Measurements from ENCODE around the gene CANT1.

Gene CANT1

DNA sequence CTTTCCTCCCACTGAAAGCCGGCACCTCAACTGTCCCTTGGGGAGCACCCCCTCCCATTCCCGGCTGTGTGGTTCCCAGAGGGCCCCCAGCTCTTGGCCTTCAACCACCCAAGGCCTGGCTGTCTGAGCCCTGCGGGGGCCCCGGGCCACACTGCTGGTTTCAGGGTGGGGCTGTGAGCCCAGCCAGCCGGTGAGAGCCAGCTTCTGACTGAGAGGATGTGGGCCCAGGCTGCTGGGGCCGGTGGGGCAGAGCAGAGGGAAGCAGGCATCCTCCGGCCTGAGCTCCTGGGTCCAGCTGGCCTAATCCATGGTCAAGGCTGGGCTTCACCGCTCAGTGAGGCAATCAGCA lies 29.0 kb downstream of the CANT1 start:
- H3K4me3 ChIP-seq (ENCODE audit: control insufficient read depth, low read depth, low read length) = no peak overlapping the region
- TF ChIP-seq, protein P1, sequence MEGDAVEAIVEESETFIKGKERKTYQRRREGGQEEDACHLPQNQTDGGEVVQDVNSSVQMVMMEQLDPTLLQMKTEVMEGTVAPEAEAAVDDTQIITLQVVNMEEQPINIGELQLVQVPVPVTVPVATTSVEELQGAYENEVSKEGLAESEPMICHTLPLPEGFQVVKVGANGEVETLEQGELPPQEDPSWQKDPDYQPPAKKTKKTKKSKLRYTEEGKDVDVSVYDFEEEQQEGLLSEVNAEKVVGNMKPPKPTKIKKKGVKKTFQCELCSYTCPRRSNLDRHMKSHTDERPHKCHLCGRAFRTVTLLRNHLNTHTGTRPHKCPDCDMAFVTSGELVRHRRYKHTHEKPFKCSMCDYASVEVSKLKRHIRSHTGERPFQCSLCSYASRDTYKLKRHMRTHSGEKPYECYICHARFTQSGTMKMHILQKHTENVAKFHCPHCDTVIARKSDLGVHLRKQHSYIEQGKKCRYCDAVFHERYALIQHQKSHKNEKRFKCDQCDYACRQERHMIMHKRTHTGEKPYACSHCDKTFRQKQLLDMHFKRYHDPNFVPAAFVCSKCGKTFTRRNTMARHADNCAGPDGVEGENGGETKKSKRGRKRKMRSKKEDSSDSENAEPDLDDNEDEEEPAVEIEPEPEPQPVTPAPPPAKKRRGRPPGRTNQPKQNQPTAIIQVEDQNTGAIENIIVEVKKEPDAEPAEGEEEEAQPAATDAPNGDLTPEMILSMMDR (conservative IDR thresholded peaks at IDR 0.05; ENCODE audit: control insufficient read depth, insufficient read depth, low read depth, low read length) = no peak
- no peak for DNase-seq (ENCODE audit: low read depth)

- peak; percentile 83 for DNase-seq (ENCODE audit: low read depth)
- TF ChIP-seq, protein P1 (conservative IDR thresholded peaks at IDR 0.05; ENCODE audit: control insufficient read depth, insufficient read depth, low read depth, low read length) = no peak
- peak within 1 kb of the TSS; percentile 58 for H3K4me3 ChIP-seq (ENCODE audit: control insufficient read depth, low read depth, low read length)
Measured at GRCh38 chr17:78979780-78980623, 29.6 kb downstream of the CANT1 start, which contains the start of gene LGALS3BP. Gene LGALS3BP (minus strand): TSS chr17:78979923. CDS start chr17:78977191, 2,732 bp downstream.

- DNase-seq (ENCODE audit: low read depth) = no peak
- TF ChIP-seq, protein P1 (conservative IDR thresholded peaks at IDR 0.05; ENCODE audit: control insufficient read depth, insufficient read depth, low read depth, low read length) = no peak
- peak overlapping the region; percentile 20 for H3K4me3 ChIP-seq (ENCODE audit: control insufficient read depth, low read depth, low read length)
Measured at GRCh38 chr17:78977997-78978973, 31.3 kb downstream of the CANT1 start.

GRCh38 chr17:78977681-78977943 lies 32.0 kb downstream of the CANT1 start:
- TF ChIP-seq, protein P1 (conservative IDR thresholded peaks at IDR 0.05; ENCODE audit: control insufficient read depth, insufficient read depth, low read depth, low read length) = no peak
- no peak overlapping the region for H3K4me3 ChIP-seq (ENCODE audit: control insufficient read depth, low read depth, low read length)

DNA sequence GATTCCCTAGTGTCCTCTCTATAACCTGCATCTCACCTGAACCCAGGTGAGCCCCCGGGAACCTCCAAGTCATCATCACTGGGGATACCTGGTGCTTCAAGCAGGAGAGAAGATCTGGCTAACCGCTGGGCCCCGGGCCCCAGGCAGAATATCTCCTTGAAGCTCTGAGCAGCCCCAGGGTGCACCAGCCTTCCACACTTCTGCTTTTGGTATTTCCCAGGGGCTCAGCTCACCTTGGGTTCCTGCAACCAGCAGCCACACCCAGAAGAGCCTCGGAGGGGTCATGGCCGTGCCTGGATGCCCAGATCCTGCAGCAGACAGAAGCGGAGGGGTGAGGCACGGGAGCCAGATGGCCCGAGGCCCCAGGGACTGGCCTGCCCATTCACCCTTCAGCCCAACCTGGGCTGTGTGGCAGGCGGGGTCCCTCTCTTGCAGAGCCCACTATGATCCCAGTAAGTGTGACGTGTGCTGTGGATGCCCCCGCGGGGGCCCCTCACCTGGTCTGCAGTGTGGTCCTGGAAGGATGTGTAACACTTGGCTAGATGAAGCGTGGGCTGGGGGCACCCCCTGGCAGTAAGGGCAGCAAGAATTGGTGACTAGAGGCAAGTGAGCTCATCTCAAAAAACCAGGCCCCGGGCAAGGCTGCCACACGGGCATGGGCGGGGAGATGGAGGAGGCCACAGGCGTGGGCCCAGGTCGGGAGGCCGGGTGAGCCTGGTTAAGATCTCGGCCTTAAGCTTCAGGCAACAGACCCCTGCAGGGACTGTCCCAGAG lies 32.5 kb downstream of the CANT1 start:
- H3K4me3 ChIP-seq (ENCODE audit: control insufficient read depth, low read depth, low read length) = no peak overlapping the region
- no peak for DNase-seq (ENCODE audit: low read depth)
- TF ChIP-seq, protein P1 (conservative IDR thresholded peaks at IDR 0.05; ENCODE audit: control insufficient read depth, insufficient read depth, low read depth, low read length) = no peak

More at GRCh38 chr17:78977681-78977943, 32.0 kb downstream of the CANT1 start:
- no peak for DNase-seq (ENCODE audit: low read depth)
